CD14-positive monocyte (primary cell): Measurements from ENCODE around the gene KIDINS220. TPM values are rescaled to one million over a fixed set of nuclear protein-coding genes. Genes with fewer than 3 reads are reported as not detected.

Experiments
- DNase-seq, 3 donors: peaks; one replicate each; pipeline ENCODE4 v3.0.0-alpha.2; 2011 to 2022
- H2AFZ ChIP-seq: 2 replicates; pipeline ENCODE4 v1.6.0; 2012; ENCODE audit warnings: mild to moderate bottlenecking, low read depth, low read length, inconsistent platforms; ENCODE audit not compliant: insufficient read depth, poor library complexity, severe bottlenecking
- H3K27ac ChIP-seq, 2 donors: 1 replicate in 1 of 2; 2 replicates in 1 of 2; pipeline ENCODE4 v1.5.1; 2012 to 2013; ENCODE audit warnings: low read length in 2 of 2, control low read depth in 1 of 2, inconsistent platforms in 1 of 2, low read depth in 1 of 2, mild to moderate bottlenecking in 1 of 2
- H3K27me3 ChIP-seq, 2 donors: one replicate each; pipeline versions ENCODE4 v1.6.0 to v1.6.1; 2011 to 2013; ENCODE audit warnings: low read length in 2 of 2; ENCODE audit not compliant: control insufficient read depth in 2 of 2, insufficient read depth in 2 of 2
- H3K36me3 ChIP-seq, 2 donors: replicated peaks in 1 of 2; 1 replicate in 1 of 2; 2 replicates in 1 of 2; pipeline versions ENCODE4 v1.5.1 to v1.6.1; 2012 to 2013; ENCODE audit warnings: low read length in 2 of 2, control low read depth in 1 of 2, inconsistent platforms in 1 of 2, mild to moderate bottlenecking in 1 of 2; ENCODE audit not compliant: insufficient read depth in 2 of 2, control insufficient read depth in 1 of 2
- H3K4me1 ChIP-seq, 2 donors: 1 replicate in 1 of 2; 2 replicates in 1 of 2; pipeline versions ENCODE4 v1.5.1 to v1.6.1; 2012 to 2013; ENCODE audit warnings: low read length in 2 of 2, control low read depth in 1 of 2, inconsistent platforms in 1 of 2, mild to moderate bottlenecking in 1 of 2, moderate library complexity in 1 of 2; ENCODE audit not compliant: insufficient read depth in 2 of 2, control insufficient read depth in 1 of 2
- H3K4me2 ChIP-seq: replicated peaks from 2 replicates; pipeline ENCODE3; 2012; ENCODE audit warnings: low read length, moderate library complexity, mild to moderate bottlenecking; ENCODE audit not compliant: poor library complexity, severe bottlenecking; ENCODE audit errors: extremely low read depth
- H3K4me3 ChIP-seq, 3 experiments: fragments of 200-600 bp in 1 of 3; sonication (generic) in 1 of 3; replicated peaks in 1 of 3; 1 replicate in 2 of 3; 2 replicates in 1 of 3; pipeline ENCODE4 v1.5.1; 2011 to 2013; ENCODE audit warnings: low read length in 3 of 3, mild to moderate bottlenecking in 3 of 3, control low read depth in 2 of 3, low read depth in 2 of 3, inconsistent platforms in 1 of 3, moderate library complexity in 1 of 3
- H3K79me2 ChIP-seq: 2 replicates; pipeline ENCODE4 v1.6.0; 2012; ENCODE audit warnings: mild to moderate bottlenecking, control low read depth, inconsistent platforms, low read length, moderate library complexity; ENCODE audit not compliant: insufficient read depth
- H3K9ac ChIP-seq: 2 replicates; pipeline ENCODE4 v1.6.0; 2017; ENCODE audit warnings: low read length, mild to moderate bottlenecking; ENCODE audit not compliant: insufficient read depth, poor library complexity, severe bottlenecking
- H3K9me3 ChIP-seq, 2 donors: replicated peaks in 1 of 2; 1 replicate in 1 of 2; 2 replicates in 1 of 2; pipeline versions ENCODE4 v1.5.1 to v1.6.1; 2012 to 2013; ENCODE audit warnings: low read length in 2 of 2, control low read depth in 1 of 2; ENCODE audit not compliant: control insufficient read depth in 1 of 2, insufficient read depth in 1 of 2
- H4K20me1 ChIP-seq: 2 replicates; pipeline ENCODE4 v1.6.0; 2012; ENCODE audit warnings: mild to moderate bottlenecking, low read length, control low read depth, moderate library complexity; ENCODE audit not compliant: insufficient read depth
- H3K27ac Mint-ChIP-seq, 7 donors: one replicate each; pipeline ENCODE4 v1.8.0; 2020; ENCODE audit warnings: mild to moderate bottlenecking in 7 of 7, mixed read lengths in 7 of 7, moderate library complexity in 6 of 7, inconsistent platforms in 2 of 7
- H3K27me3 Mint-ChIP-seq, 3 donors: one replicate each; pipeline ENCODE4 v1.8.0; 2021 to 2022; ENCODE audit warnings: low read depth in 3 of 3, mild to moderate bottlenecking in 3 of 3, mixed read lengths in 3 of 3, moderate library complexity in 3 of 3, inconsistent platforms in 1 of 3
- H3K36me3 Mint-ChIP-seq, 2 donors: one replicate each; pipeline ENCODE4 v1.8.0; 2020; ENCODE audit warnings: mixed read lengths in 2 of 2, inconsistent platforms in 1 of 2, mild to moderate bottlenecking in 1 of 2
- H3K4me1 Mint-ChIP-seq: one replicate; pipeline ENCODE4 v1.8.0; 2020; ENCODE audit warnings: mild to moderate bottlenecking, mixed read lengths
- H3K4me3 Mint-ChIP-seq, 2 donors: one replicate each; pipeline ENCODE4 v1.8.0; 2020; ENCODE audit warnings: mild to moderate bottlenecking in 2 of 2, mixed read lengths in 2 of 2, moderate library complexity in 1 of 2
- H3K9me3 Mint-ChIP-seq, 7 donors: one replicate each; pipeline ENCODE4 v1.8.0; 2020 to 2022; ENCODE audit warnings: mixed read lengths in 7 of 7, mild to moderate bottlenecking in 6 of 7, moderate library complexity in 6 of 7, inconsistent platforms in 2 of 7
- CTCF ChIP-seq: fragments of 200-600 bp; IDR thresholded peaks from one replicate; pipeline ENCODE4 v1.8.0; 2022; ENCODE audit warnings: antibody characterized with exemption, mild to moderate bottlenecking
- WGBS: methylation state at CpG from one replicate; pipeline ENCODE4 v1.1.5; 2013; ENCODE audit warnings: missing lambda C conversion rate; ENCODE audit not compliant: insufficient coverage; 5-methylcytosine and 5-hydroxymethylcytosine counted together
- intact Hi-C, 2 donors: fragments of 100-400 bp; cut with micrococcal nuclease; formaldehyde crosslinking; loops; one replicate each; pipeline versions ENCODE4 v1.15.0 to v1.15.1; 2023
- polyA plus RNA-seq, 3 donors: library from polyadenylated mRNA; depleted of rRNA in 1 of 3; unstranded in 2 of 3; stranded (reverse) in 1 of 3; fragments of 300-500 nt in 2 of 3; fragments of >200 nt in 1 of 3; fragmentation: Illumina TruSeq in 2 of 3; gene quantifications; 1 replicate in 2 of 3; 2 replicates in 1 of 3; pipeline ENCODE4 v1.2.3, GENCODE V29; 2012 to 2021

The KIDINS220 gene
- polyA plus RNA-seq, 3 donors, result 12.1 to 26.7 (median 26.3) TPM

GRCh38 chr2:8704906-8705305 lies 132.5 kb downstream of the KIDINS220 start:
- Histone ChIP-seq H3K79me2 (no peaks in the 10 kb centered on the region), H3K4me2 (no peak overlapping the region), H3K27me3 (no peaks in the 10 kb centered on the region), H3K27ac (no peak overlapping the region), H3K4me3 (no peak overlapping the region), H3K9me3 (peaks cover 9 to 25% of the 10 kb centered on the region in 2 donors), H4K20me1 (no peaks in the 10 kb centered on the region), H3K4me1 (no peaks in the 10 kb centered on the region), H3K36me3 (no peaks in the 10 kb centered on the region), H2AFZ (no peak overlapping the region), H3K9ac (no peak overlapping the region)
- no peak for TF ChIP-seq CTCF
- Mint-ChIP-seq H3K4me3 (no peak overlapping the region), H3K4me1 (no peaks in the 10 kb centered on the region), H3K27ac (no peak overlapping the region), H3K9me3 (peaks cover 12 to 28% (median 20%) of the 10 kb centered on the region in 7 donors), H3K27me3 (peaks cover 0 to 1% (median 0%) of the 10 kb centered on the region in 3 donors), H3K36me3 (no peaks in the 10 kb centered on the region)
- WGBS, result no CpG with 5 or more reads among the region's 3 CpGs
- no peak for DNase-seq
- intact Hi-C loops, result no loop called here

GRCh38 chr2:8701681-8702379 lies 135.6 kb downstream of the KIDINS220 start:
- intact Hi-C loops, result no loop called here
- Mint-ChIP-seq H3K4me3 (no peak overlapping the region), H3K36me3 (no peaks in the 10 kb centered on the region), H3K9me3 (peaks cover 4 to 18% (median 15%) of the 10 kb centered on the region in 7 donors), H3K27me3 (peaks cover 0 to 1% (median 0%) of the 10 kb centered on the region in 3 donors), H3K4me1 (no peaks in the 10 kb centered on the region), H3K27ac (no peak overlapping the region)
- no peaks in the 10 kb centered on the region for H4K20me1 ChIP-seq
- no peak for DNase-seq
- no peak for TF ChIP-seq CTCF
- H3K9me3 ChIP-seq, result peaks cover 0 to 8% of the 10 kb centered on the region in 2 donors
- 96% methylated on average over 9 of the region's 16 CpGs for WGBS
- no peaks in the 10 kb centered on the region for H3K4me1 ChIP-seq
- H3K79me2 ChIP-seq, result no peaks in the 10 kb centered on the region
- no peaks in the 10 kb centered on the region for H3K36me3 ChIP-seq
- no peak overlapping the region for H3K9ac ChIP-seq
- H3K27me3 ChIP-seq, result no peaks in the 10 kb centered on the region
- H3K27ac ChIP-seq, result no peak overlapping the region
- H2AFZ ChIP-seq, result no peak overlapping the region
- no peak overlapping the region for H3K4me3 ChIP-seq
- no peak overlapping the region for H3K4me2 ChIP-seq
